ENCODE results near the gene AATF. TPM values are rescaled to one million over a fixed set of nuclear protein-coding genes. Genes with fewer than 3 reads are reported as not detected.

The AATF gene, protein sequence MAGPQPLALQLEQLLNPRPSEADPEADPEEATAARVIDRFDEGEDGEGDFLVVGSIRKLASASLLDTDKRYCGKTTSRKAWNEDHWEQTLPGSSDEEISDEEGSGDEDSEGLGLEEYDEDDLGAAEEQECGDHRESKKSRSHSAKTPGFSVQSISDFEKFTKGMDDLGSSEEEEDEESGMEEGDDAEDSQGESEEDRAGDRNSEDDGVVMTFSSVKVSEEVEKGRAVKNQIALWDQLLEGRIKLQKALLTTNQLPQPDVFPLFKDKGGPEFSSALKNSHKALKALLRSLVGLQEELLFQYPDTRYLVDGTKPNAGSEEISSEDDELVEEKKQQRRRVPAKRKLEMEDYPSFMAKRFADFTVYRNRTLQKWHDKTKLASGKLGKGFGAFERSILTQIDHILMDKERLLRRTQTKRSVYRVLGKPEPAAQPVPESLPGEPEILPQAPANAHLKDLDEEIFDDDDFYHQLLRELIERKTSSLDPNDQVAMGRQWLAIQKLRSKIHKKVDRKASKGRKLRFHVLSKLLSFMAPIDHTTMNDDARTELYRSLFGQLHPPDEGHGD
- total RNA-seq: 101 and 107 TPM in 2 replicates

DNA sequence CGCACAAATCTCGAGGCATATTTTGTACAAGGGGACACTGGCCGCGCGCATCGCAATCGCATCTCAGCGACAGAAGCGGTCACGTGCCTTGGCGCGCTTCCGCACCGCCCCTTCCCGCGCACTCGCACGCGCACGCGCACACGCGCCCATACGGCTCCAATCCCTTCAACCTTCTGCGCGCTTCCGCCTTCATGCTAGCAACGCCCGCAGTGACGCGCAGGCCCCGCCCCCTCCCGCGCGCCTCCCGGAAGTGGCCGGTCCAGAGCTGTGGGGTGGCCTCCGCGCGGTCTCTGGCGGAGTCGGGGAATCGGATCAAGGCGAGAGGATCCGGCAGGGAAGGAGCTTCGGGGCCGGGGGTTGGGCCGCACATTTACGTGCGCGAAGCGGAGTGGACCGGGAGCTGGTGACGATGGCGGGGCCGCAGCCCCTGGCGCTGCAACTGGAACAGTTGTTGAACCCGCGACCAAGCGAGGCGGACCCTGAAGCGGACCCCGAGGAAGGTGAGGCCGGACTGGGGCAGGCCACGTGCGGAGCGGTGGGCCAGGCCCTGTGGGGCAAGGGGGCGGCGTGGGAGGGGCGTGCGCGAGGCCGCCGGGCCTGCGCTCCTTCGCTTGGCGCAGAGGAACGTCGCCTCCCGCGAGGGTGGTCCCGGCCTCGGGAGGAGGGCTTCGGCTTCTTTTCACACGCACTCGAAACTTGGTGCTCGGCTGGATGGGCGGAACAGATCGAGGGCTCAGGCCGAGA lies at the start of gene AATF:
Gene AATF, plus strand, starts transcription at position 238 of the 744 bp plus-strand sequence. Its CDS starts 172 bp downstream, at position 410.
- Mint-ChIP-seq H3K27ac (peak within 1 kb of the TSS; percentile 92), H3K36me3 (ENCODE audit: low read depth) (peaks cover 42% of the 10 kb centered on the region), H3K4me1 (ENCODE audit: low read depth) (peaks cover 46% of the 10 kb centered on the region), H3K9me3 (no peaks in the 10 kb centered on the region), H3K4me3 (ENCODE audit: low read depth) (peak within 1 kb of the TSS; percentile 90), H3K27me3 (ENCODE audit: low read depth) (peaks cover 37% of the 10 kb centered on the region)
- intact Hi-C loops (cut with micrococcal nuclease): loop anchor here (1.0 to 5.0 kb wide), 3 partner anchors 78 to 793 kb away; no protein-coding TSS in a partner anchor
- DNase-seq (ENCODE audit: low spot score): peak; percentile 97

DNA sequence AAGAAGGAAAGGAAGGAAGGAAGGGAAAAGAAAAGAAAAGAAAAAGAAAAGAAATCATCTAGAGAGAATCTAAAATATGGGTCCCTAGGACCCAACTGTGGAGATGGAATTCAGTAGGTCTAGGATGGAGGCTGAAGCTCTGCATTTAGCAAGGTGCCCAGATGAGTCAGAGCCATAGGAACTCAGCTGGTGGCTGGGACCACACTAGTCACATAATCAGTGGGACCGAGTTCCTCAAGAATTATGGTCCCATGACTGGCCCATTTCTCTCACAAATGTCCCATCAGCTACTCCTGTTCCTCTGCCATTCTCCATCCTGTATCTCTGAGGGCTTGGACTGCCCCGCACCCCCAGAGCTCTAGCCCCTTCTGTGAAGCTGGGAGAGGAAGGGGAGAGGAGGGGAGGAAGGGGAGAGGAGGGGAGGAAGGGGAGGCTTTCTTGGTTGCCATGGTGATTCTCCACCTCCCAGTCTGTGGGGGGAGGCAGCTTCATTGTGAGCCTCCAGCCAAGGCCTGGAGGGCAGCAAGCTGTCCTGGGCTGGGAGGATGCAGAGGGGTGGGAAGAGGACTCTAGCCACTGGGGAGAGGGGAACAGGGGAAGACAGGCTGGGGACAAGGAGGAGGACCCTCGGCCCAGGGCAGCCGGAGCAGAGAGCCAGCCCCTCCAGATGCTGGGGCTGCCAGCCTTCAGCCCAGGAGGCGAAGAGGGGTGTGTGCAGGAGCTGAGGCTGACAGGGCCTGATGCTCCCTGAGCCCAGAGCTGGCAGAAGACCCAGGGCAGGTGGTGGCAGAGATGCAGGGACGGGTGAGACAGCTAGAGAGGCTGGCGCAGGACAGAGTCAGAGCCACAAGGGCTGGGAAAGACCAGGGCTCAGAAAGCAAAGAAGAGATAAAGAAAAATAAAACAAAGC lies 49.2 kb upstream of the AATF start:
- H3K4me1 Mint-ChIP-seq (ENCODE audit: low read depth): no peaks in the 10 kb centered on the region
- no peak for DNase-seq (ENCODE audit: low spot score)
- intact Hi-C loops (cut with micrococcal nuclease): no loop called here

DNA sequence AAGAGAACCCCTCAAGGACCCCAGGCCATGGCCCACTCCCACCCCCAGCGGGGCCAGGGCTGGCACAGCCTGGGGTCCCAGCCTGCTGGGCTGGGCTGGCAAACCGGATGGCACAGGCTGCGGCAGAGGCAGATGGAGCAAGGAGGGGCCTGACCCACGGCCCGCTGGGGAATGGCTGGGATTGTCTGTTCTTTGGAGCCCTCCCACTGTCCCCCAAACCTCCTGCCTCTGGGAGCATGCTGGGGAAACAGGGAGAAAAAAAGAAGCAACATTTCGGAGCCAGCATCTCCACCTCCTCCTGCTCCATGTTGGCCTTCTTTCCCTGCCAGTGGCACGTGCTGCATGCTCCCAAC lies 48.6 kb upstream of the AATF start:
- Mint-ChIP-seq H3K27me3 (ENCODE audit: low read depth) (peaks cover 9% of the 10 kb centered on the region), H3K27ac (no peak overlapping the region), H3K36me3 (ENCODE audit: low read depth) (no peaks in the 10 kb centered on the region), H3K9me3 (no peaks in the 10 kb centered on the region), H3K4me3 (ENCODE audit: low read depth) (no peak overlapping the region), H3K4me1 (ENCODE audit: low read depth) (no peaks in the 10 kb centered on the region)
- DNase-seq (ENCODE audit: low spot score): no peak
- intact Hi-C loops (cut with micrococcal nuclease): no loop called here

More for the DNA sequence above, 49.2 kb upstream of the AATF start:
- no peaks in the 10 kb centered on the region for H3K36me3 Mint-ChIP-seq (ENCODE audit: low read depth)
- no peak overlapping the region for H3K27ac Mint-ChIP-seq
- H3K9me3 Mint-ChIP-seq: no peaks in the 10 kb centered on the region
- H3K4me3 Mint-ChIP-seq (ENCODE audit: low read depth): no peak overlapping the region
- H3K27me3 Mint-ChIP-seq (ENCODE audit: low read depth): peaks cover 10% of the 10 kb centered on the region

DNA sequence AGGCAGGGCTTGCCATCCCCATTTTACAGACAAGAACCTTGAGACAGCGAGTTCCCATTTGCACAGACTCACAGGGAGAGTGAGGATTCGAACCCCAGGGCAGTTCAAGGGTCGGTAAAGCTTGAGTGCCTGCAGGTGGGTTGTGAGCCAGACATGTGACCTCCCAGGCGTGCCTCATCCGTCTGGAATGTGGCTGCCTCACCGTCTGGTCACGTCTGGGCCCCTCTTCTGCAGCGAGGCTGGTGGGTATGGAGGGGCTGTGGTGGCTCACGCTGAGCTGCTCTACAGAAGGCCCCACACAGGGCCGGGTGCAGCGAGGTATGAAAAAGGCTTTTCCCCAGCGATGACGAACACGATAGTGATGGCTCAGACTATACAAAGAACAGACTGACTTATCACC lies 47.2 kb upstream of the AATF start:
- Mint-ChIP-seq H3K4me3 (ENCODE audit: low read depth) (no peak overlapping the region), H3K9me3 (no peaks in the 10 kb centered on the region), H3K27ac (no peak overlapping the region), H3K27me3 (ENCODE audit: low read depth) (peaks cover 8% of the 10 kb centered on the region), H3K36me3 (ENCODE audit: low read depth) (no peaks in the 10 kb centered on the region), H3K4me1 (ENCODE audit: low read depth) (no peaks in the 10 kb centered on the region)
- no peak for DNase-seq (ENCODE audit: low spot score)
- intact Hi-C loops (cut with micrococcal nuclease): no loop called here

DNA sequence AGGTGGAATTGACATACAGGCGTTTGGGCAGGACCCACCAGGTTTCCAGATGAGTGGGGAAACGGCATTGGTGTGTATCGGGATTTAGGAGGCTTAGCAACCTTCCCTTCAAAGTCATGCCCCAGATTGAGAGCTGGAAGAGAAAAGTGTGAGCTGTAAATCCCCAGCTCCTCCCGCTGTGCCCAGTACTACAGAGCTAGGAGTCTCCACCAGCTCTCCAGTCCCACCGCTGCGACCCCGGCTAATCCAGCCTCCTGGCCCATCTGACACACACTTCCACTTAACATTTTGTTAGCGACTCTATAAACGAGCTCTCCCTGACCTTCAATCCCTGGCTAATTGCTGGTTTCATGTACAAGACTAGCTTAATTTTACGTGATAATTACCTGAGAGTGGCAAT lies 41.3 kb upstream of the AATF start:
- Mint-ChIP-seq H3K4me3 (ENCODE audit: low read depth) (no peak overlapping the region), H3K9me3 (no peaks in the 10 kb centered on the region), H3K27me3 (ENCODE audit: low read depth) (peaks cover 22% of the 10 kb centered on the region), H3K27ac (no peak overlapping the region), H3K36me3 (ENCODE audit: low read depth) (no peaks in the 10 kb centered on the region), H3K4me1 (ENCODE audit: low read depth) (no peaks in the 10 kb centered on the region)
- intact Hi-C loops (cut with micrococcal nuclease): no loop called here
- DNase-seq (ENCODE audit: low spot score): no peak

DNA sequence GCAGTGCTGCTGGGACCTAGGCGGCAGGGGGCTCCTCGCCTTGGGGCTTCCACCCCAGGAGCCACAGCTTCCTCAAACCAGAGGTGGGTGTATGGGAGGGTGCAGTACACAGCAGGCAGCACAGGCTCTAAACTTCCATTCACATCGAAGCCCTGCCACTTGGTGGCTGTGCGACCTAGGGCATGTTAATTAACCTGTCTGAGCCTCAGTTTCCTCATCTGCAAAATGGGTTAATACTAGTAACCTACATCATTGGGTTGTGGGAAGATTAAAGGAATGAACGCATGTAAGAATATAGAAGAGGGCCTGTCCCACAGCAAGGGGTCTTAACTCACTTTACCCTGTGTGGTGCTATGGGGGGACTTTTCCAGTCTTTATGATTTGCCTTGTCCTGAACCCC lies 38.2 kb upstream of the AATF start:
- H3K4me1 Mint-ChIP-seq (ENCODE audit: low read depth): no peaks in the 10 kb centered on the region
- H3K36me3 Mint-ChIP-seq (ENCODE audit: low read depth): no peaks in the 10 kb centered on the region
- H3K9me3 Mint-ChIP-seq: no peaks in the 10 kb centered on the region
- intact Hi-C loops (cut with micrococcal nuclease): no loop called here
- no peak for DNase-seq (ENCODE audit: low spot score)
- H3K4me3 Mint-ChIP-seq (ENCODE audit: low read depth): no peak overlapping the region
- peaks cover 17% of the 10 kb centered on the region for H3K27me3 Mint-ChIP-seq (ENCODE audit: low read depth)
- no peak overlapping the region for H3K27ac Mint-ChIP-seq

DNA sequence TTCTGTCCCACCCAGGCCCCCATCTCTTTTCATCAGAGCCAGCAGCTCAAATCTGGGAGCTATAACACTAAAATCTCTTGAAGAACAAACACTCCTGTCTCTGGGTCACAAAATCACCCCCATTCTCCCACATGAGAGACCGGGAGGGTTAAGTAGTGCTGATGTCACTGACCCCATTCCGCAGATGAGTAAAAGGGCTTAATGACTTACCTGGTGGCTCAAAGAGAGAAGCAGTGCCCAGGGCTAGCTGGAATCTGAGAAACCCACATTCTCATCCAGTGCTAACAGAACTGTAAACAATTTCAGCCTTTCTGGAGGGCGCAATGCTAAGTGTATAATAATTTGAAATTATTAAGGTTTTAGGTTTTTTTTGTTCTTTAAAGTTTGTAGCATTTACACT lies 37.8 kb upstream of the AATF start:
- H3K9me3 Mint-ChIP-seq: no peaks in the 10 kb centered on the region
- no peaks in the 10 kb centered on the region for H3K36me3 Mint-ChIP-seq (ENCODE audit: low read depth)
- DNase-seq (ENCODE audit: low spot score): no peak
- no peaks in the 10 kb centered on the region for H3K4me1 Mint-ChIP-seq (ENCODE audit: low read depth)
- intact Hi-C loops (cut with micrococcal nuclease): no loop called here
- no peak overlapping the region for H3K4me3 Mint-ChIP-seq (ENCODE audit: low read depth)
- H3K27me3 Mint-ChIP-seq (ENCODE audit: low read depth): peaks cover 17% of the 10 kb centered on the region
- H3K27ac Mint-ChIP-seq: no peak overlapping the region

DNA sequence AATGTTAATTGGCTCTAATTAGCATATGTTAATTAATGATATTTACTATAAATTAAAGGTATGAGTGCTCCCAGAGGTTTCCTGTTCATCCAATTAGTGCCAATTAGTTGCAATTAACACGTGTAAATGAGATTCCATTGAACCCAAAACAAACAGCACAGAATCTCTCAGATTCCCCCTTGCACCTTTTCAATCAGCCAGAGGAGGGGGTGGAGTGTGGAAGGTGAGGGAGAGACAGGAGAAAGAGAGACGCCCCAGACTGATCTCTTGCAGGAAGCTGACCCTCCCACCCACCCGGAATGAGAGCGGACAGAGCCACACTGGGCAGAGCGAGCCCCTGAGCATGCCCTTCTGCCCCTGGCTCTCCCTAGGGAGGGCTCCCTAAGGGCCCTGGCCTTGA lies 35.6 kb upstream of the AATF start:
- no peak for DNase-seq (ENCODE audit: low spot score)
- Mint-ChIP-seq H3K27me3 (ENCODE audit: low read depth) (peaks cover 11% of the 10 kb centered on the region), H3K27ac (no peak overlapping the region), H3K4me3 (ENCODE audit: low read depth) (no peak overlapping the region), H3K9me3 (no peaks in the 10 kb centered on the region), H3K36me3 (ENCODE audit: low read depth) (no peaks in the 10 kb centered on the region), H3K4me1 (ENCODE audit: low read depth) (peaks cover 2% of the 10 kb centered on the region)
- intact Hi-C loops (cut with micrococcal nuclease): no loop called here

DNA sequence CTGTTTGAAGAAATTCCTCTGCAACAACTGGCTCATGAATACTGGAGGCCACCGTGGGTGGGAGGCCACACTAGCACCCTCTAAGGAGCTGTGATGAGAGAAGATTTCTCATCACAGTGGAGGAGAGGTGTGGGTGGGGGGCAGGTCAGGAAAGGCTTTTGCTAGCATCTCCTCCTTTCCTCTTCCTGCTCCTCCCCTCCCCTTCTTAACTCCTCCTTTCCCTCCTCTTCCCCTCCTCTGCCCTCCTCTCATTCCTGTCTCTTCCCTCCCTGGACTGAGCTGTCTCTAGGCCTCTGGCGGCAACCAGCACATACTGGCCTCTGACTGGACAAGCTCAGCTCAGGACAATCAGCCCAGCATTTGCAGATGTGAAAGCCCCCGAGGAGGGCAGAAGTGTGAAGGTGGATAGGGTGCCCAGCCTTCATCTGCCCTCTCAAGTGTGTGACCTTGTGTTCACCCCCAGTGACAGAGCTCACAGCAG lies 30.5 kb upstream of the AATF start:
- H3K27me3 Mint-ChIP-seq (ENCODE audit: low read depth): peaks cover 2% of the 10 kb centered on the region
- H3K4me3 Mint-ChIP-seq (ENCODE audit: low read depth): no peak overlapping the region
- DNase-seq (ENCODE audit: low spot score): no peak
- H3K4me1 Mint-ChIP-seq (ENCODE audit: low read depth): peaks cover 20% of the 10 kb centered on the region
- H3K9me3 Mint-ChIP-seq: no peaks in the 10 kb centered on the region
- intact Hi-C loops (cut with micrococcal nuclease): no loop called here
- no peak overlapping the region for H3K27ac Mint-ChIP-seq
- H3K36me3 Mint-ChIP-seq (ENCODE audit: low read depth): no peaks in the 10 kb centered on the region

DNA sequence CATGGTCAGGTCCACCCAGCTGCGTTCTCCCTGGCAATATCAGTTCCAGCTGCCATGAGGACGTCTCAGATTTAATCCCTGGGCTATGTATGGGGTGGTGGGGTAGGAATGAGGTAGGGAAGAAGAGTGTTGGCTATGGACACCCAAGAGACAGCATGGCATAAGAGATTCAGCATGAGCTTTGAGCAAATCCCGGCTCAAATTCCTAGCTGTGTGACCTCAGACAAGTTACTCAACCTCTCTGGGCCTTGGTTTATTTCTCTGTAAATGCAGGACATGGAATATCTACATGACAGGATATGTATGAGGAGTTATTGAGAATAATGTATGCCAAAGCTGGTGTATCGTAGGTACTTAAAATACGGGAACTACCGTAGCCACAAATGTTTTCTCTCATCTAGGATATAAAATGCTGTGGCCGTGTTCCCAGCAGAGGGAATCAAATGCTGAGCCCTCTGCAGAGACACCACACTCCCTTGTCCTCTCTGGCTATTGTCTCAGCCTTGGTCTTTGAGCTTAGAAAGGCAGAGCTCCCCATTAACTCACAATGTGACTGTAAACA lies 29.3 kb upstream of the AATF start:
- no peak overlapping the region for H3K4me3 Mint-ChIP-seq (ENCODE audit: low read depth)
- intact Hi-C loops (cut with micrococcal nuclease): no loop called here
- H3K27me3 Mint-ChIP-seq (ENCODE audit: low read depth): peaks cover 2% of the 10 kb centered on the region
- H3K9me3 Mint-ChIP-seq: no peaks in the 10 kb centered on the region
- no peak for DNase-seq (ENCODE audit: low spot score)
- no peaks in the 10 kb centered on the region for H3K36me3 Mint-ChIP-seq (ENCODE audit: low read depth)
- H3K4me1 Mint-ChIP-seq (ENCODE audit: low read depth): peaks cover 20% of the 10 kb centered on the region
- H3K27ac Mint-ChIP-seq: no peak overlapping the region

DNA sequence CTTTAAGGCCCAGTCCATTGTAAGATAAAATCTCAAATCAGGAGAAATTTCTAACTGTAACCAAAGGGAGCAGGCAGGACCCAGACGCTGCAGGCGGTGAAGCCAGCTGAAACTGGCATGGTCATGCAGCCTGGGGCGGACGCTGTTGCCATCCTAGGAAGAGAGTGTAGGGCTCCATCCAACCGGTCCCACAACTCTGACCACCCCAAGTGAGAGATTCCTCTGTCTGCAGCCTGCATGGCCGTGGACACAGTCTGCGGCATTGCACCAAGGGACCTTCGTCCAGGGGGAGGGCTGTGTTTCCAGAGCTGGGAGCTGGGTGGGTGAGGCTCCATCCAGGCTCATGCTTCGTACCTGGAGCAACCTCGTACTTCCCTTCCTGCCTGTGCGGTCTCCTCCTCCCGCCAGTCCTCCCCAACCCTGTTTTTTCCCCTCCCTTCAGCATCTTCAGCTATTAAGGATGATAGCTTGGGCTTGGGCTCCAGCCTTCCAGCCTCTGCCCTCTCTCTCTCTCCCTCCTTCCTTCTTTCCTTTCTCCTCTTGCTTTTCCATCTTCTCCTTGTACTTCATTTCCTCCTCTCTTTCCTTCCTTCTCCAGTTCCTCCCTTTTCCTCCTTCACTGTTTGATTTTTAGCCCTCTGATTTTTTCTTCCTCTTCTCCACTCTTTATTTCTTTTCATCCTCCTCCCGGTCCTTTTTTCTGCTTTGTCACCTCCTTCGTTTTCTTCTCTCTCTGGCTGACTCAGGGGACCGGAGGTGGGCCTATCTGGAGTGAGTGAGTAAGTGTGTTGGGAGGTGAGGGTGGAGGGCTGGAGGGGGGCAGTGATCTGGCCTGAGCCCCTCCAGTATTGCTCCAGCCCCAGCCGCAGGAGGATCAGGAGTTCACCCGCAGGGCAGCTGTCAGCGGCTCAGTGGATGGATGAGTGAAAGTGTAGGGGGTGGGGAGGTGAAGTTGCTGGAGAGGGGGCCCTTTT lies 28.4 kb upstream of the AATF start:
- H3K4me1 Mint-ChIP-seq (ENCODE audit: low read depth): peaks cover 20% of the 10 kb centered on the region
- H3K27ac Mint-ChIP-seq: peak overlapping the region; percentile 7
- no peaks in the 10 kb centered on the region for H3K36me3 Mint-ChIP-seq (ENCODE audit: low read depth)
- no peak overlapping the region for H3K4me3 Mint-ChIP-seq (ENCODE audit: low read depth)
- DNase-seq (ENCODE audit: low spot score): no peak
- intact Hi-C loops (cut with micrococcal nuclease): loop anchor here (5.0 to 10.0 kb wide), 2 partner anchors 66 to 293 kb away; no protein-coding TSS in a partner anchor
- peaks cover 2% of the 10 kb centered on the region for H3K27me3 Mint-ChIP-seq (ENCODE audit: low read depth)
- no peaks in the 10 kb centered on the region for H3K9me3 Mint-ChIP-seq

Data from activated T-helper 2 cell treated with anti-CD3 and anti-CD28 coated beads, Interferon-gamma antibody, Interleukin-2, Interleukin-4, amounts not matched to agents 10 μg/mL and 5 μg/mL and 100 μg/mL, durations not matched to agents 14 hours and 24 hours and 36 hours (primary cell).